Embryonic facial prominence (tissue), 1 donor: ENCODE measurements around the gene PDXDC1.
"Not testable (repeated sequence)": the region's sequence is repeated elsewhere in the genome, so short reads cannot be mapped to it uniquely, and the experiment has no call there.

ENCODE experiments used
- DNase-seq: peaks from one replicate; pipeline ENCODE4 v3.0.0-alpha.2; 2016; ENCODE audit errors: extremely low spot score

PDXDC1 gene

GRCh38 chr16:15012941-15013340 is 38.1 kb downstream of the PDXDC1 start:
- not testable (repeated sequence) for DNase-seq

- DNase-seq = not testable (repeated sequence)
Observed at GRCh38 chr16:15015671-15016070, 40.8 kb downstream of the PDXDC1 start.

DNA sequence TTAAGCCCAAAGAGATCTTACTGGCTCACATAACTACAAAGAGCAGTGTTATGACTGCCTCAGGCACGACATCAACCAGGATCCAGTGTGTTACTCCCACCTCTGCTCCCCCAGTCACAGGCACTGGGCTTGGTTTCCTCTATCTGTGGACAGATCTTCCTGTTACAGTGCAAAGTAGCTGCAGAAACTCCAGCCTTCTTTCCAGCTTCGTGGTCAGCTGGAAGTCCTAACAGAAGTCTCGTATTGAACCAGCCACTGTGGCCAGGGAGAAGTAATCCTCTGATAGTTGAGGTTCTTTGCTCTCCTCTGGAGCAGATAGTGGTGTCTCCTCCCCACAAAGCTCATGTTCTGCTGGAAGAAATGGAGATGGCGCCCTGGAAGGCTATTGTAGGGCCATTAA is 41.5 kb downstream of the PDXDC1 start:
- not testable (repeated sequence) for DNase-seq

DNA sequence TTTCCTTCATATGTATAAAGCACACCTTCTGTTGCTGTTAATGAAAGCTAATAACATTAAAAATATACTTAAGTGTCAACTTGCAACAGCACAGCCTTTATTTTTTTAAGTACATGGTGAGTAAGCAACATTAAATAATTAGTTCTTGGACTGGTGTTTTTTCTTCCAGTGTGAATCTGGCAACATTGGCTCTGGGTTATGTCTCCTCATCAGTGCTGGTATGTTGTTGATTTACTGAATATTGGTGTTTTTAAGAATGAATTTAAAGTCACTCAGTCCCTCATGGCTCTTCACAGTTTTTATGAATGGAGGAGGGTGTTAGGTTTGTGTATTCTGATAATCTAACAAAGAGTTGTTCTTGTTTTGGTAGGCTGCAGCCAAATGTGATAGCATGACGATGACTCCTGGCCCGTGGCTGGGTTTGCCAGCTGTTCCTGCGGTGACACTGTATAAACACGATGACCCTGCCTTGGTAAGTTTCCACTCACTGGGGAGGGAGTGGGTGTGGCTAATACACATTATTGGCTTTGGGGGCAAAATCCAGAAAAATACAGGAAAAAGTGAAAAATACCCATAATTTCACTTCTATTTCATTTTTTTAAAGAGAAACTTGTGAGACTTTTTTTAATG is 42.2 kb downstream of the PDXDC1 start:
- DNase-seq = not testable (repeated sequence)

DNA sequence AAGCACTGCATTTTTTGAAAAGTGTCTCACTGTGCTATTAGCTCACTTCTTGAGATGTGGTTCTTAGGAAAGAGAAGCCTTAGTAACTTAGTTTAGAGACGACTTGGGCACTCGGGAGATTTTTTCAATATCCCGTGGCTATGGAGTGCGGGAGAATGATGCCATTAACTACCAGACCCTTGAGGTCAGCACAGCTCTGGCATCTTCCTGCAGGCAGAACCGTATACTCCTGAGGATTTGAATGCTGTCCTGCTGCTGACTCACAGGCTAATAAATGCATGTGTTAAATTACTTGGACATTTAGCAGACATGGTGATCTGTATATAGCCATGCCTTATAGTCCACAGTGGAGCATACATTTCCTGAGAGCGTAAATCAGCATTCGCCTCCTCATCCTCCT is 46.6 kb downstream of the PDXDC1 start:
- not testable (repeated sequence) for DNase-seq

GRCh38 chr16:15022194-15022593 is 47.4 kb downstream of the PDXDC1 start:
- DNase-seq = not testable (repeated sequence)

GRCh38 chr16:15023381-15024077 is 48.7 kb downstream of the PDXDC1 start:
- DNase-seq = not testable (repeated sequence)

DNA sequence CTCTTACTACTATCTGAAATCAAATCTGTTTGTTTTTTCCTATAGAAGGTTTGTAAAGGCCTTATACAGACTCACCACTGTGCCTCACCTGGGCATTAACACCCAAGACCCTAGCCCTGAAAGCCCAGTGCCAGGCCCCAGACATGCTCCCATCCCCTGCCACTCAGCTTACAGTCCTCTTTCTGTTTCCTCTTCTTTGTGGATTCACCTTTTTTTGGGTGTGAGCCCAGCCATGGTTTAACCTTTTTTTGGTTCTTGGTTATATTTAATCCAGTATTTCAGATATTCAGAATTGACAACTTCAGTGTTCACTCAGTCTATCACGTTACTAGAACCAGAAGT is 50.0 kb downstream of the PDXDC1 start:
- not testable (repeated sequence) for DNase-seq

DNA sequence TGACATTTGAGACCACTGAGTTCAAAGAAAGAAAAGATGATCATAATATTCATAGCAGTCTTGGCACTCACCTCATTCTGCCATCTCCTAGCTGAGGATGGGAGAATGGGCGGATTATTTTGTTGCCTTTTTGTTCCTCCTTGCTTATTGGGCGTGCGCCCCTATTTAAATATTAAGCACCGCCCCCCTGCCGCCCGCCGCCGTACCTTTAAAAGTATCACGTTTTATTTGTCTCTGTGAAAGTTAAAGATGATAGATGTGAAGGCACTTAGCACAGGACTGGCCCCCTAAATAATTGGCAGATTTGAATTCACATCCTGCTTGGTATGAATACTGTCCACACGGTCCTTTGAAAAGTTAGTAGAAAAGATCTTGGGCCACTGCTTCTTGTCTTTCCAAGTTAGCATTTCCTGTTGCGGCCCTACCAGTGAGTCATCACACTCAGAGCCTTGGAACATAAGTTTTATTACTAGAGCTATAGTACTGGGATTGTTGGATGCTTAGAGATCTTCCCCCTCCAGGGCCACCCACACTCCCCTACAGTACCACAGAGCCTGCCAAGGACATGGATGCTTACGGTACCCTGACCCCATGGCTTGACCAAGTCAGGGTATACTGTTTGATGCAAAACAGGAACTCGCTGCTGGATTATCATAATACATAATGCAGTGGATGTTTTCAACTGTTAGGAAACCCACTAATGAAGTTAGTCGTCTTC is 50.6 kb downstream of the PDXDC1 start:
- DNase-seq = not testable (repeated sequence)

DNA sequence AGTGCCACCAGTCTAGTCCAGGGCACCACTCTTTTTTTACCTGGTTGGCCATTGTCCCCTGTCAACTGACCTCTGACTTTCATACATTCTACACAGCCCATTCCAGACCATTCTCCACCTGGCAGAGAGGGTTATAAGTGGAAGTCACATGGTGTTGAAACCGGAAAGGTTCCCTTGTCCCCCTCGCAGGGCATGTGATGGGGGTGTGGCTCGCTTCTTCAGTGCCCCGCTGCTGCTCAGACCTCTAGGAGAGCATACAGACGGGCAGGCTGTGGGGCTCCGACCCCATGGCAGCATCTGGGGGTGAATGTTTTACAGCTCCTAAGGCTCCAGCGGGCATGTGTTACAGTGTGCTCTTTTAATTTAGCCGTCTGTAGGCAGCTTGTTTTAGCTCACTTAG is 52.2 kb downstream of the PDXDC1 start:
- DNase-seq = not testable (repeated sequence)

GRCh38 chr16:15027503-15028344 is 52.9 kb downstream of the PDXDC1 start:
- not testable (repeated sequence) for DNase-seq

DNA sequence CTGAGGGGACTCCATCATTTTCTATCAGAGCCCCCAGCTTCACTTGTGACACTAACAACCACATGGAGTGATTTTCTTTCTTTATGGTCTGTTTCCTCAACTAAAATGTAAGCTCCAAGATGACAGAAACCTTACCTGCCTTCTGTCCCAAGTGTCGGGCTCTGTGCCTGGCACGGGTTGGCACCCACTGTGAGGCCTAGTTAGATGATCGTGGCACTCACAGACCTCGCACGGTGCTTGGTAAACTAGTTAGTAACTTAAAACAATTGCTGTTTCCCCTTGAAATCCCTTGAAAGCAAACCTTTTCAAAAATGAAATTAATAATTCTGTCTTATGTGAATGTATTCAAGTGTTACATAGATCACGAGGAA is 53.5 kb downstream of the PDXDC1 start:
- not testable (repeated sequence) for DNase-seq

GRCh38 chr16:15028801-15029698 is 54.2 kb downstream of the PDXDC1 start:
- not testable (repeated sequence) for DNase-seq

GRCh38 chr16:15029749-15030148 is 54.9 kb downstream of the PDXDC1 start:
- DNase-seq = not testable (repeated sequence)

DNA sequence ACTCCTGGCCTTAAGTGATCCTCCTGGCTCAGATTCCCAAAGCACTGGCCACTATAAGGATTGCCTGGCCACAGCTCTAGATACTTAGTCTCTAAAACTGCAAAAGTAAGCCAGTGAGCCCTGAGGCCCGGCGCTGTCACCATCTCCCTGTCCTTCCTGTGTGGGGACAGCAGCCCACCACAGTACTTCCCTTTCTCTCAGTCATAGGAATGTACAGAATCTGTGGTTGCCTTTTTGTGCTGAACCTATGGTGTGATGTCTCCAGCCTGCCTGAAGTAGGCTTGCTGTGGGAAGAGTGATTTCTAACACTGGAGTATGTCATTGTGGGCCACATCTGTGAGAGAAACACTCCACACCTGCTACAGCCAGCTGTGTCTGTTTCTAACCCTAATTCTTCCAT is 56.4 kb downstream of the PDXDC1 start:
- no peak for DNase-seq

- no peak for DNase-seq
Observed at GRCh38 chr16:15031586-15031985, 56.8 kb downstream of the PDXDC1 start.

- DNase-seq = no peak
Observed at GRCh38 chr16:15032547-15033308, 57.9 kb downstream of the PDXDC1 start.

- no peak for DNase-seq
Observed at GRCh38 chr16:15033309-15033707, 58.5 kb downstream of the PDXDC1 start.

DNA sequence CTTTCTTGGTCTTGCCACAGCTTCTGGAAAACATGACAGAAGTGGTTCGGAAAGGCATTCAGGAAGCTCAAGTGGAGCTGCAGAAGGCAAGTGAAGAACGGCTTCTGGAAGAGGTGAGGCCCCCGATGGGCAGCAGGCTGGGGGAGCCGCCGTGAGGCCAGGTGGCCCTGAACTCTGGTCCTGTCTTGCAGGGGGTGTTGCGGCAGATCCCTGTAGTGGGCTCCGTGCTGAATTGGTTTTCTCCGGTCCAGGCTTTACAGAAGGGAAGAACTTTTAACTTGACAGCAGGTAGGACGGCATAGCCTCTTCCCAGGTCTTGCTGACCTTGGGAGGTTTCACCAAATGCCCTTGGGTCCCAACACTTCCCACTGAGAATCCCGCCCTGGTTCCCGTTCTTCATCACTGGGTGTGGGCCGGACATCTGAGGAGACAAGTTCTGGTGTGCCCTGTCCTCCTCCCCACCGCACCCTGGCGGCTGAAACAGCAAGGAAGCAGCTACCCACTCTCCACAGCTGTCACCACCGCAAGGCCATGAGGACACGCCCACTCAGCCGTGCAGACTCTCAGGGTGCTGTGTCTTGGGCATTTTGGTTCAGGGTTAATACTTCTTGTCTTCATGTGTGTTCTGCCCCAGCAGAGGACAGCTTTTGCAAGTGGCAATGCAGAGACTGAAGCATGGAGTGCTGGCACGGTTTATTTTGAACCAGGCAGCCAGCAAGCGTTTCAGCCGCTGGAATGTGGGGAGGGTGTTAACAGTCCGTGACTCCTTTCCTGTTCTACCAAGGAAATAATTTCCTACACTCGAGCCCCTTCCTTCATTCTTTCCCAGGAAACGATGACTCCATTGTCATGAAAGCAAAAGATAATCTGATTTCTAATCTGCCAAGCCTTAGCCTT is 59.7 kb downstream of the PDXDC1 start:
- no peak for DNase-seq
